Inflammatory macrophage treated with lipopolysaccharide for 4 hours (primary cell): ENCODE data around the gene ANKRD30B.
"Not testable (repeated sequence)": the region's sequence is repeated elsewhere in the genome, so short reads cannot be mapped to it uniquely, and the experiment has no call there.

Experiments used
- DNase-seq: peaks from one replicate; pipeline ENCODE4 v3.0.0-alpha.2; 2020

The ANKRD30B gene

DNA sequence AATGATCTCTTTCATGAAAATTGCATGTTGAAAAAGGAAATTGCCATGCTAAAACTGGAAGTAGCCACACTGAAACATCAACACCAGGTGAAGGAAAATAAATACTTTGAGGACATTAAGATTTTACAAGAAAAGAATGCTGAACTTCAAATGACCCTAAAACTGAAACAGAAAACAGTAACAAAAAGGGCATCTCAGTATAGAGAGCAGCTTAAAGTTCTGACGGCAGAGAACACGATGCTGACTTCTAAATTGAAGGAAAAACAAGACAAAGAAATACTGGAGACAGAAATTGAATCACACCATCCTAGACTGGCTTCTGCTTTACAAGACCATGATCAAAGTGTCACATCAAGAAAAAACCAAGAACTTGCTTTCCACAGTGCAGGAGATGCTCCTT, 103.6 kb downstream of the ANKRD30B start:
- not testable (repeated sequence) for DNase-seq

DNA sequence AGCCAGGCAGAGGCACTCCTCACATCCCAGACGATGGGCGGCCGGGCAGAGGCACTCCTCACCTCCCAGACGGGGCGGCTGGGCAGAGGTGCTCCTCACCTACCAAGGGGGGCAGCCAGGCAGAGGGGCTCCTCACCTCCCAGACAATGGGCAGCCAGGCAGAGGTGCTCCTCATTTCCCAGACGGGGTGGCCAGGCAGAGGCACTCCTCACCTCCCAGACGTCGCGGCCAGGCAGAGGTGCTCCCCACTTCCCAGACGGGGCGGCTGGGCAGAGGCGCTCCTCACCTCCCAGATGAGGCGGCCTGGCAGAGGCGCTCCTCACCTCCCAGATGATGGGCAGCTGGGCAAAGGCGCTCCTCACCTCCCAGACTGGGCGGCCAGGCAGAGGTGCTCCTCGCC, 107.7 kb downstream of the ANKRD30B start:
- DNase-seq = not testable (repeated sequence)

DNA sequence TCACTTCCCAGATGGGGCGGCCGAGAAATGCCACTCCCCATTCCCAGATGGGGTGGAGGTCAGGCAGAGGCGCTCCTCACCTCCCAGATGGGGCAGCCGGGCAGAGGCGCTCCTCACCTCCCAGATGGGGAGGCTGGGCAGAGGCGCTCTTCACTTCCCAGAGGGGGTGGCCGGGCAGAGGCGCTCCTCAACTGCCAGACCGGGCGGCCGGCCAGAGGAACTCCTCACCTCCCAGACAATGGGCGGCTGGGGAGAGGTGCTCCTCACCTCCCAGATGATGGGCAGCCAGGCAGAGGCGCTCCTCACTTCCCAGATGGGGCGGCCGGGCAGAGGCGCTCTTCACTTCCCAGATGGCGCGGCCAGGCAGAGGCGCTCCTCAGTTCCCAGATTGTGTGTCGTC, 108.3 kb downstream of the ANKRD30B start:
- not testable (repeated sequence) for DNase-seq

DNA sequence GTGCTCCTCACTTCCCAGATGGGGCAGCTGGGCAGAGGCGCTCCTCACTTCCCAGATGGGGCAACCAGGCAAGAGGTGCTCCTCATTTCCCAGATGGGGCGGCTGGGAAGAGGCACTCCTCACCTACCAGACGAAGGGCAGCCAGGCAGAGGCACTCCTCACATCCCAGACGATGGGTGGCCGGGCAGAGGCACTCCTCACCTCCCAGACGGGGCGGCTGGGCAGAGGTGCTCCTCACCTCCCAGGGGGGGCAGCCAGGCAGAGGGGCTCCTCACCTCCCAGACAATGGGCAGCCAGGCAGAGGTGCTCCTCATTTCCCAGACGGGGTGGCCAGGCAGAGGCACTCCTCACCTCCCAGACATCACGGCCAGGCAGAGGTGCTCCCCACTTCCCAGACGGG, 110.5 kb downstream of the ANKRD30B start:
- not testable (repeated sequence) for DNase-seq

DNA sequence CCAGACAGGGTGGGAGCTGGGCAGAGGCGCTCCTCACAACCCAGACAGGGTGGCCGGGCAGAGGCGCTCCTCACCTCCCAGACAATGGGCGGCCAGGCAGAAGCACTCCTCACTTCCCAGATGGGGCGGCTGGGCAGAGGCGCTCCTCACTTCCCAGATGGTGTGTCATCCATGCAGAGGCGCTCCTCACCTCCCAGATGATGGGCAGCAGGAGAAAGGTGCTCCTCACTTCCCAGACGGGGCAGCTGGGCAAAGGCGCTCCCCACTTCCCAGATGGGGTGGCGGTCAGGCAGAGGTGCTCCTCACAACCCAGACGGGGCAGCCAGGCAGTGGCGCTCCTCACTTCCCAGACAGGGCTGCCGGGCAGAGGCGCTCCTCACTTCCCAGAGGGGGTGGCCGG, 112.0 kb downstream of the ANKRD30B start:
- DNase-seq = not testable (repeated sequence)

DNA sequence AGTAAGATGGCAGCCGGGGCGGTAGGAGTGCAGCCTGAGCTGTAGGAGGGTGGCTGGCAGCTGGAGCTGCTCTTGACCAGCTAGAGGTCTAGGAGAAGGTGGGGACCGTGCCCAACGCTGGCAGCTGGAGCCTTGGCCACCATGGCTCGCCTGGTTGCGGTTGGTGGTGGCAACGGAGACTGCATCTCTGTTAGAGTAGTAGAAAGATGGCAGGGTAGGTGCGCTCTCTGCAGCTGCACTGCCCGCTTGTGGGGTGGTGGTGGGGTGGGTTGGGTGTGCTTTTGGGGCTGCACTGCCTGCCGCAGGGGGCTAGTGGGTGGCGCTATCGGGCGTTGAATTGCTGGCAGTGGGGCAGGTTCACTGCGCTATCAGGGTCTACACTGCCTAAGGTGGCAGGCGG, 118.5 kb downstream of the ANKRD30B start:
- DNase-seq = not testable (repeated sequence)

DNA sequence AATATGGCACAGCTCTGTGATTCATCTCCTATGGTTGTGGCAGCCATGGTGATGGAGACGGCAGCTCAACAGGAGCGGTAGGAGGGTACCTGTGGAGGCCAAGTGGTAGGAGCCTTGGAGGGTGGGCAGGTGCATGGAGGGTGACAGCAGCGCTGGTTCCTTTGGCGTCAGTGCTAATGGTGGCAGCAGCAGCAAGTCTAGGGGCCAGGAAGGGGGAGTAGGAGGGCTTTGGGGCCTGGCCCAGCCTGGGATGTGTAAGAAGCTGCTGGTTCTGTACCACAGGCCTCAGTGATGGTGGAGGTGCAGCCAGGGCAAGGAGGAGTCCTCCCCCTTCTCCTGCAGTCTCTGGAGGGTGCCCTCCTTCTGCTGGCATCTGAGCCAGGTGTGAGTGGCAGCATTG, 120.0 kb downstream of the ANKRD30B start:
- not testable (repeated sequence) for DNase-seq

DNA sequence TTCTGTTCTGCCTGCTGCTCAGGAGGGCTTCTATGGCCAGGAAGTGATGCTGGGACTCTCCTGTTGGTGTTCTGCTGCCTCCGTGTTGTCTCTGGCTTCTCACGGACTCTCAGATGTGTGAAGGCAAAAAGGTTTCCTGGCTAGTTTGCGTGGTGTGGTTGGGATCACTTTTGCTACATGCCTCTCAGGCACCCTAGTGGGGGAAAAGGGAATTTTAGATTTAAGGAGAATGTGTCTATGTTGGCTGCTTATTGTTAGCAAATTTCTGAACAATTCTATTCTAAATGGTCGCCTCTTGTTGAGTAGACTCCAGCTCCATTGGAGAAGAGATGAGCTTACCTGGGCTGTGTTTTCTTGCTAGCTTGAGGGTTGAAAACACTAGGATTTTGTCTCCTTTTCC, 120.9 kb downstream of the ANKRD30B start:
- not testable (repeated sequence) for DNase-seq

DNA sequence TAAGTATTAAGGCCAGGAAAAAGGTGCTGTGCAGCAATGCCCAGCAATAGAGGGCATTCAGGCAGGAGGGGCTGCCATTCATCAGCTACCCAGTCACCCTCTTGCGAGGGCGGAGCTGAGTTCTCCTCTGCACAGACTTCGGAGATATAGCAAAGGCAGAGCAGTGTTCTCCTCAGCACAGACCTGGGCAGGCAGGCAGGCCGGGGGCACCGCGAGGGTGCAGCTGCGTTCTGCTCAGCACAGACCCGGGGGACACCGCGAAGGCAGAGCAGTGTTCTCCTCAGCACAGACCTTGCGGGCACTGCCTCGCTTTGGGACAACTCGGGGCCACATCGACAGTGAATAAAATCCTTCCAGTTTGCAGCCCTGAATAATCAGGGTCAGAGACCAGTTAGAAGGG, 130.9 kb downstream of the ANKRD30B start:
- DNase-seq = not testable (repeated sequence)

DNA sequence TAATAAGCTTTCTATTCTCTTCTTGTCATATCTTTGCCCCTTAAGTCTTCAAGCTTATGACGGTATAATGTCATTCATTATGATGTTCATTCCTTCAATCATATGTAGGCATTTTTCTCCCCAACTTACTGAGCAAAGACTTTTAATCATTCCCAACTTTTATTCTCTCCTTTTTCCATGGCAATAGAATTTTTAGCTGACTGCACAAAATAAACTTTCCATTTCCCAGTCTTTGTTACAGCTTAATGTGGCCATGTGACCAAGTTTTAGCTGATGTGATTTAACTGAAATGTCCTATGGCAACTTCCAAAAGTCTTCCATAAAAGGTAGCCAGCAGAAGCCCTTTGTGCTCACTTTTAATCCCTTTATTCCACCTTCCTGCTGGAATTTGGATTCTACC, 152.5 kb downstream of the ANKRD30B start:
- DNase-seq = no peak
